Right forelimb (tissue), 1 donor: ENCODE data around the gene RNF2.
"Not testable (repeated sequence)": the region's sequence is repeated elsewhere in the genome, so short reads cannot be mapped to it uniquely, and the experiment has no call there.

Source experiments
- DNase-seq: peaks from one replicate; pipeline ENCODE4 v3.0.0-alpha.2; 2018

RNF2 gene

DNA sequence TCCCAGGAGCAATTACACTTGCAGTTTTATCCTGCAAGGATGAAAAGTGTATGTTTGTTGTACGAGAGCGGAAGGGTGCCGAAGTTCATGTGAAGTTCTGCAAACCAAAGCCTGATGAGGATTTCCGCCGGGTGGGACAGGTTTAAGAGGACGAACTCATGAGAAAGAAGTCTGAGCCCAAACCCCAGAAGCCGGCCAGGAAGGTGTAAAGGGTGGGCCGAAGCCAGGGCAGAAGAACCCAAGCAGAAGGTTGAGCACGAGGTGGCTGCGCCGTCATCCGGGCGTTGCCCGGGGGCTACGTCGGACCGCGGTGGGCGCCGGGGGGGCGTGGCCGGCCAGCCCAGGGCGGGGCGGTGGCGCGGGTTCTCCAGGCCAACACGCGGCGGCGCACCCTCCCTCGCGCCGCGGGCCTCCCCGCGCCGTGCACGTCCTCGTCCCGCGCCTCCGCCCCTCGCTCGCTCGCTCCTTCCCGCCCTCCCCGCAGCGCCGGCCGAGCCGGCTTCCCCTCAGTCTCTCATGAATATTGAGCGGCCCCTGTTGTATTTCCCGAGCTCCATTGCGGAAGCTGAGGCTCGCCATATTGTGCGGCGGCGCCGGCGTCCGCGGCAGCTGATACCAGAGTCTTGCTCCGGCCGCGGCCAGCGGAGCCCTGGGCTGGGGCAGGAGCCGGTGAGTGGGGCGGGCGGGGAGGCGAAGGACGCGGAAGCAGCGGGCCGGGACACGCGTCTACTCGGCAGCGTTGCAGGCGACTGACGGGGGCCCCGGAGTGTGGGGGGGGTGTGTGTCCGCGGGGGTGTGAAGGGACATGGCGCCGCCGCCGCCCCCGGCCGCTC, at the start of gene RNF2:
RNF2 (plus strand) TSS at position 578 of the 833 bp plus-strand sequence. CDS start 41,996 bp downstream, outside the sequence.
- peak; percentile 92 for DNase-seq

DNA sequence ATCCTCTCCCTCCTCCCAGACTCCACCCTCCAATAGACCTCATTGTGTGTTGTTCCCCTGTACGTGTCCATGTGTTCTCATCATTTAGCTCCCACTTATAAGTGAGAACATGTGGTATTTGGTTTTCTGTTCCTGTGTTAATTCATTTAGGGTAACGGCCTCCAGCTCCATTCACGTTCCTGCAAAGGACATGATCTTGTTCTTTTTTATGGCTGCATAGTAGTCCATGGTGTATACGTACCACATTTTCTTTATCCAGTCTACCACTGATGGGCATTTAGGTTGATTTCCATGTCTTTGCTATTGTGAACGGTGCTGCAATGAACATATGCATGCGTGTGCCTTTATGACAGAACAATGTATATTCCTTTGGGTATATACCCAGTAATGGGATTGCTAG, 45.4 kb upstream of the RNF2 start:
- DNase-seq: not testable (repeated sequence)

DNA sequence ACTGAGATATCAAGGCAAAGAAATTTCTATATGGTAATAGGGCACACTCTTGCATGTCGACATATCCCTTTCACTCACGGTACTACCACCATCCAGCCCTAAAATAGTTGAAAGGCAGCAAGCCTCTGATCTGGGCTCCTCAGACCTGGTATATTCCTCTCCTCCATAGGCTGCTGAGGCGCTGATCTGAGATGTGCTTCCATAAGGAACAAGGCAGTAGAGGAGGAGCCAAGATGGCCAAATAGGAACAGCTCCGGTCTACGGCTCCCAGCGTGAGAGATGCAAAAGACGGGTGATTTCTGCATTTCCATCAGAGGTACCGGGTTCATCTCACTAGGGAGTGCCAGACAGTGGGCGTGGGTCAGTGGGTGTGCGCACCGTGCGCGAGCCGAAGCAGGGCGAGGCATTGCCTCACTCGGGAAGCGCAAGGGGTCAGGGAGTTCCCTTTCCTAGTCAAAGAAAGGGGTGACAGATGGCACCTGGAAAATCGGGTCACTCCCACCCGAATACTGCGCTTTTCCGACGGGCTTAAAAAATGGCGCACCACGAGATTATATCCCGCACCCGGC, 44.0 kb upstream of the RNF2 start:
- not testable (repeated sequence) for DNase-seq

DNA sequence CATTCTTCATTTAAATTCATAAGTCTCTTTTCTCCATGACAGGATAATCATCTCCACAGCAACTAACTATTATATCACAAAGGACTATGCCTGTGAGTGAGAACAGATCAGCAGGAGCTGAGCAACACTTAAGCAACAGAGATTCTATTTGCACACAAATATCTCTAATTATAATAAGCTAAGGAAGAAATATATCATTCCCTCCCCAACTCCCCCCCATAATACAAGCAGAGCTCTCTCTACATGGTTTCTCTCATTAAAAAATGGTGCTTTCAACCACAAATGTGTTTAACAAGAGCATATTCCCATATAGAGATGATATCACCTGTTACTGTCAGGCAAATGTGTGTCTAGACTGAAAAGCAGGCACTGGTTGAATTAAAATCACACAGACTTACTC, 36.5 kb upstream of the RNF2 start:
- DNase-seq: no peak

DNA sequence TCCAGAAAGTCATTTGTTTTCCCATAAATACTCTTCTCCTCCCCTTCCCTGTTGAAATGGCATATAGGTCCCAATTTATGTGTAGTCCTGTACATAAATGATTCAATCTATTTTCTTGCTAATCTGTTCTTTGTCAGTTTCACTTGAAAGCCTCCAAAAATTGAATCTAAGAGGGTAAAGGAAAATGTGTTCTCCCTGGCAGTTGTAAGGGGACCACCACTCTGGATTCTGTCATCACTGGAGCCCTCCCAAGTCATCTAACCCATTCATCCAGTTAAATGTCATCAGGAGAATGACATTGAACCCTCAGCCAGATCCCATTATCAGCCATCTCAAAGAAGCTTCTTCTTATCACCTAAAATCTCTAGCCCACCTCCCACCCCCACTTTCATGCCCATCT, 35.0 kb upstream of the RNF2 start:
- DNase-seq: no peak

DNA sequence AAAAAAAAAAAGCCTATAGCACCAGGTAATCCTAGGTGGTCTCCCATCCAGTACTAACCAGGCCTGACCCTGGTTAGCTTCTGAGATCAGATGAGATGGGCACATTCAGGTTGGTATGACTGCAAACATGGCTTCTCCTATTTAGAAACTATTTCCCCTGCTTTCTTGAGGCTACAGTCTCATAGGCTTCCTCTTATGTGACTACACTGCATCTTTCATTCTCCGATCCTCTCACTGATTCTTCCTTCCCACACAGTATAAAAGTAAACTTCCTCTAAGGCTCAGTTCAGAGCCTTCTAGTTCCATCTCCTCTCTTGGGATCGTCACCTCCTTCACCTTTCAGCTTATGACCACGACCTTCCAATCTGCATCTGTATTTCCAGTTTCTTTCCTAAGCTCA, 30.4 kb upstream of the RNF2 start:
- DNase-seq: no peak

DNA sequence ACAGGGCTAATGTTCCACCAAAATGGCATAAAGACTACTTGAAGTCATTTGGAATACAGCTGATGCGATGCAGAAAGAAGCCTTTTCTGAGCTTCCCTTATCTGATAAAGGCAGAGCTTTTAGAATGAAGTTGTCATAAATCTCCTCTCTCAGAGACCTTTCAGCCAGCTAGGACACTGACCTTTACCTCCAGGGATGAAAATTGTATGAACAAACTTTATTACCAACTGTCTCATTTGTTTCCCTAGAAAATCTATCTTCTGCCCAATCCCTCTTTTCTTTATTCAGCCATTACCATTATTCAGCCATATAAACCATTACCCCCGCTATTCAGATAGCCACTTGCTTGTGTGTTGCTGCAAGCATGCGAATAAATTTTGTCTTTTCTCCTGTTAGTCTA, 29.7 kb upstream of the RNF2 start:
- no peak for DNase-seq

DNA sequence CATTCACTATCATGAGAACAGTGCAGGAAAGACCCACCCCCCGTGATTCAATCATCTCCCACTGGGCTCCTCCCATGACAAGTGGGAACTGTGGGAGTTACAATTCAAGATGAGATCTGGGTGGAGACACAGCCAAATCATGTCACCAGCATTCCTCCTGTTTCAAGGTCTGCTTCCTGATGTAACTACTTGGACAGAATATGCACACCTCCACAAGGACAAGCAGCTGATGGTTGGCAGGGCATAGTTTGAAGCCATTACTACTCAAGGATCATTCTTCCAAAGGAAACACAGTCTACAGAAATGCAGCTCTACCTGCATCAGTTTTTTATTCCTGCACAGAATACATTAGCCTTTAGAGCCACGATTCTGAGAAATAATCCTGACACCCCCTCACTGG, 28.5 kb upstream of the RNF2 start:
- no peak for DNase-seq

DNA sequence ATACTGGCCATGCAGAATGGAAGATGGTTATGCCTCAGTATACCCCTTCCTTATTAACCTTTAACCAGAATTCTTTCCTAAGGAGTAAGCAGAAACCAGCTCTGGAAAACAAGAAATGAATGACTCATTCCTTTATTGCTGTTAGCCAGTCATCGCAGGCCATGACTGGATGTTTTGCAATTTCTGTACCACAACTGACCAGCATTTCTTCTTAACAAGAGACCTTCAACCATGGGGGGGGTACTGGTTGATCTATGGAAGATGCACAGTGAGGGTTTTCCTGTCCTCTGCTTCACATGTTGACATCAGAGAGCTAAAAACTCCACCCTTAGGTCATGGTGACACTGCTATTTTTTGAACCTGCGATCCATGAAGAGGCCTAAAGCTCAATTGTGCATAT, 28.0 kb upstream of the RNF2 start:
- no peak for DNase-seq

DNA sequence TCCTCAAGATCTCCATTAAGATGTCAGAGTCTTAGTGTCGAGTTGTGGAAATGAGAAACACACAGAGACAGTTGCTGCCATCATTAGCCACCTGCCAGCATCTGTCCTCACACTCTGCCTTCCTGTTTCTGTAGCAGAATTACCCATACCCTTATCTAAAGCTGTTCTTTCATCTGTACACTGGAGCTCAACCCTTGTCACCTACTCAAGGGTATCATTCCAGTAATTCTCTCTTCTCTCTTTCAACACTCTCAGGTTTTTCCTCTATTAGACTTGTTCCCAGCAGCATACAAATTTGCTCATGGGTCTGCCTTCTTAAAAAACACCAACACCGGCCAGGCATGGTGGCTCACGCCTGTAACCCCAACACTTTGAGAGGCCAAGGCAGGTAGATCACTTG, 27.4 kb upstream of the RNF2 start:
- no peak for DNase-seq

DNA sequence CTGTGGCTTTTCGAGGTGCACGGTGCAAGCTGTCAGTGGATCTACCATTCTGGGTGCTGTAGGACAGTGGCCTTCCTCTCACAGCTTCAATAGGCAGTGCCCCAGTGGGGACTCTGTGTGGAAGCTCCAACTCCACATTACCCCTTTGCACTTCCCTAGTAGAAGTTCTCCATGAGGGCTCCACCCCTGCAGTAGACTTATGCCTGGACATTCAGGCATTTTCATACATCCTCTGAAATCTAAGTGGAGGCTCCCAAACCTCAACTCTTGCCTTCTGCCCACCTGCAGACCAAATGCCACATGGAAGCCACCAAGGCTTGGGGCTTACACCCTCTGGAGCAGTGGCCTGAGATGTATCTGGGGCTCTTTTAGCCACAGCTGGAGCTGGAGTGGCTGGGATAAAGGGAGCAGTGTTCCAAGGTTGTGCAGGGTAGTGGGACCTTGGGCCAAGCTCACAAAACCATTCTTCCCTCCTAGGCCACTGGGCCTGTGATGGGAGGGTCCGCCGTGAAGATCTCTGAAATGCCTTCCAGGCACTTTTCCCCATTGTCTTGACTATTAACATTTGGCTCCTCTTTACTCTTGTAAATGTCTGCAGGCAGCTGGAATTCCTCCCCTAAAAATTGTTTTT, 18.0 kb upstream of the RNF2 start:
- no peak for DNase-seq

DNA sequence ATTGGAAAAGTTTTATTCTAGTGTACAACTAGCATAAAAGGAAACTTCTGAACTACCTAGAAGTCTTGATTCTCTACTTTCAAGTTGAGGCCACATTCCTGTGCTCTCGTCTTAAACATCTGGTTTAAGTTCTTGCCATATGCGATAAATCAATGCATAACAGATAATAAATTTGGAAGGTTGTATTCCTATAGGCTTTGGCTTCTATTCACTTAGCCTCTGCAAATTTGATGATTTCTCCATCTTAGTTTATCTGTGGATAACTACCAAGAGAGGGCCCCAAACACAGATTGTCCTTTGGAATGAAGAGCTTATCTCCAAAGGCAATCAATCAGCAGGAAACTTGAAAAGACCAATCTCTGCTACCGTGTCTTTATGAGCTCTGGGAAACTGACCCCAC, 11.7 kb upstream of the RNF2 start:
- DNase-seq: no peak

DNA sequence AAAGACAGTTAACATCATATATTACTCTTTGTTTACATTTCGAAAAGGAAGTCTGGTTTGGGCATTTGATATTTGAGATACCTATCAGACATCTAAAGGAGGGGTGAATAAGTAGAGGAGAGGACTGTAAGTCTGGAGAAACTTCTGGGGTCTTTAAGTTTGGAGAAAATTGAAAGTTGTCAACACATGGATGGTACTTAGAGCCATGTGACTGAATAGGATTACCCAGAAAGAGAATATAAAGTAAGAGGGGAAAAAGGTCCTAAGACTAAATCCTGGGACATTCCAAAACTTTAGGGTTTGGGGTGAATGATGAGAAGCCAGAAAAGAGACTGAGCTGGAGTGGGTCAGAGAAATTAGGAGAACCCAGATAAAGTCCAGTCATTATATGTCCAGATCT, 10.1 kb upstream of the RNF2 start:
- DNase-seq: no peak

DNA sequence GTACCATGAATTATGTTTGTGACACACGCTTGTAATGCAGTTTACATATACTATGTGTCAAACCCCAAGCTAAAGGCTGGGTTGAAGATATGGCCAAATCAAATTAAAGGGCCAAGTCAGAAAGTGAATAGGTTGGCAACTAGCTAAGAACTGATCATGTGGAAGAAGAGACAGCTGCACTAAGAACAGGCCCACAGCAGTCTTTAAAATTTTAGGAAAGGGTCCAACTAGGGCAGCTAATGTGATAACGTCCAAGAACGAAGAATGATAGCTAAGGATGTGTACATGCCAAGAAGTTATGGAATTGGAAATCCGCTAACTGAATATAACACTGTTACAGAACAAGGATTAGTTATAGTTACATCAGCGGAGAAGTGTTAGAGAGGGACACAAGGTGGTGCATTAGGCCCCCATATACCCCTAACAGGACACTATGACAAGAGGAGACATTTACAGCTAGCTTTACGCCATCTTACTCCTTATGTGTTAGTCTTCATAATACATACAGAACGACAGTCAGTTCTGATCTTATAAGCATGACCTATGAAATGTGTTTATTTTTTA, 6.5 kb upstream of the RNF2 start:
- no peak for DNase-seq

DNA sequence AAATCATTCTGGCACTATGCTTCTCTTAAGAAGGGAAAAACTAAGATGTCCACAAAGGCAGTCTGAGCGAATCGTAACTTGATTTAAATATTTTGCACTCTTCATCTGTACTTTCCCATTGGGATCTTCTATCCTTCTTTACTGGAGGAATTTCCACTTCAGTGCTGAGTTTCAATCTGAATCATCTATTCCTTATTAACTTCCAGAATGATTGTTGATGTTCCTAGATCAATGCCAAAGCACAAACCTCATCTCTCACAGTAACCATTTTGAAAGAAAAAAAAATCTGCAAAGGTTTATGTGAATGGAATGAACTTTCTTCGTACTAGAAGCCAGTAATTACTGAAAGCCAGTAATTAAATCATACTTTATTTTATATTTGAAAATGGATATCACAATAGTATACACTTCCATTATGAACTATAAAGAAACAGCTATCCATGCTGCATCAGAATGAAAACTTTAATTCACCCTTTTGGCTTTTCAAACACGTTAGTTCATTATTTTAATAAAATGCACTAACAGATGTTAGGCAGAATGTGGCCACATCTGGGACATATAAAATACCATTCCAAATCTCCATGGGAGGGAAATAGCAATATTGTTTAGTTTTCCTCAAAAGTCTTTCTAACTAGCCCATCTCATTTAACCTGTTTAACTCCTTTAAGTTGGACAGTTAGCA, 5.5 kb upstream of the RNF2 start:
- DNase-seq: no peak

DNA sequence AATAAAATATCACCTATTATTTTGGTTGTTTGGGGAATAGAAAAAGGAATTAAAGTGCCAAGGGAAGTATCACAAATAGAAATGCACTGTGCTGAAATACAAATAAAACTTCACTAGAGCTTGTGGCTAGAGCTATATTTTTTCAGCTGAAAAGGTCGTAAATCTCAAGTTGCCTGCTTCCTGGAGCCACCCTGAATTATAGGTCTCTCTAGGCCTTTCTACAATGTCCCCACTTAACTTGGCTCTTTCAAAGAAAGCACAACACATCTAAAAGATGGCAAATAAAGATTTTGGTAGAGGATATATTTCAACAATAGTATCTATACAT, 5.0 kb upstream of the RNF2 start:
- DNase-seq: no peak

DNA sequence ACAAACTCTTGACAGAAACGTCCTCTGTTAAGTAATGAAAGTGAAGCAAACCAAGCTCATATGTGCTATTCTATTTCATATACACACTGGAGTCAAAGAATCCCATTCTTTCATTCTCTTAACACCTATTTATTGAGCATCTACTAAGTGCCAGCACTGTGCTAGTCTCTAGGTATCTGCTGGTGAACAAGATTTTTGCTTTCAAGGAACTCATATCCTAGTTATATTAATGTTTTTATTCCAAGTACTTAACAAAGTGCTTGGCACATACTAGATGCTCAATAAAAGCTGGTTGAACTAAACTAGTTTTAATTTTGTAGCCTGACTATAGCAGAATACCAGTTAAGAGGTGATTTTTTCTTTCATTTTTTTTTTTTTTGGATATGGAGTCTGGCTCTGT, 3.6 kb upstream of the RNF2 start:
- no peak for DNase-seq

DNA sequence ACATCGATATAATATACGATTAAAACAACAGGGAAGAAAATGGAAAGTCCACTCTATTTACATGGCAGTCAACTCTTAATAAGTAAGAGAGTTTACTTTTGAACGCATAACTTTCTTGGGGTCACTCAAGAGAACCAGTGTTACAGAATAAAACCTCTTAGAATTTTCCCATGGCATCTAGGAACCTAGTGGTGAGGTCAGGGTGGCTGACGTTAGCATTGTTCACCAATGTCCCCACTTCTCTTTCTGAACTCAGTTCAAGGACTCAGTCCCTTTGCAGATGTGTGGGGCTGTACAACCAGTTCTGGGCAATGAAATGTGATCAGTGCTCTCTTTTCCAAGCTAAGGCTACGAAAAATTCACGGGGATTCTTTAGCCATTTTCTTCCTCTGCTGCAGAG, 2.6 kb upstream of the RNF2 start:
- no peak for DNase-seq

DNA sequence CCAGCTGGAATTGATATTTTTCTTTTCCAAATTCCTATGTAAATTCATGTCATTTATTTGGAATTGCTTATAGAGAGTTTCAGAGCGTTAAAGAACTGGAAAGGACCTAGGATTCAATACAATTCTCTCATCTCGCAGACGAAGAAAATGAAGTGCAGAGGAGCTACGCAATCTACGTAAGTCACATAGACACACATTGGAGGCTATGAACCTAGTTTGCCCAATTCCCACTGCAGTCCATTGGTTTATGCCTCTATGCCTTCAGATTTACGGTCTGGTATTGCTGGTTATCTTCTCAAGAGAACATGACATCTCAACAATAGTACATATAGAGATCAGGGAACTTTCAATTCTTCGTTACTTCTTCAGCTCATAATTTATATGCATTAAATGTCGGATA, 971 bp upstream of the RNF2 start:
- no peak for DNase-seq

DNA sequence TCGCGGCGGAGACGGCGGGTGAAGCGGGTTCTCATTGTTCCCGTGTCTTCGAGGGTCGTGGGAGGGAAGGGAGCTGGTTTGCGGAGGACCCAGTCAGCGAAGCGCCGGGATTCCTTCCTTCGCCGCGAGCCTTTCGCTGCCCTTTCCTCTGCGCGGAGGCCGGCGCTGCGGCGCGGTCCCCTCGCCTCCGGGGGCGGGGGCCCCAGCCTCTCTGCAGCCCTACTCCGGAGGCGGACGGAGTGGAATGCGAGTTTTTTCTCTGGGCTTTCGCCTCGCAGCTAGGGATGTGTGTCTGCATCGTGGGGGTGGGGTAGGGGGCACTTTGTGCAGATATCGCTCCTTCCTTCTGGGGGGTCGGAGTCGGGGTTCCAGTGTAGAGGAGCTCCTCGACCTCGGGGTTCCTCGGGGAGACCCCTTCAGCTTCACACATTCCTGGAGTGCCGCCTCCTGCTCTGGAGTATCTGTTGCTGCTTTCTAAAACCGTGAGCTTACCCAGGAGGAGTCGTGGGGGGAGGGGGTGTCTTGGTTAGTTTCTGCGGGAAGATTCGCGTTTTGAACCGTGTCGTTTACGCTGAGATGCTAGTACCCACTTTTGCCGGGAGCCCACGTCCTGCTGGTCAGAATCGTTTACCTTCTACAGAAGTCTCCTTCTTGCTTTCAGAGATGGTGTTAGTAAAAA, 595 bp downstream of the RNF2 start:
- DNase-seq: peak; percentile 59

DNA sequence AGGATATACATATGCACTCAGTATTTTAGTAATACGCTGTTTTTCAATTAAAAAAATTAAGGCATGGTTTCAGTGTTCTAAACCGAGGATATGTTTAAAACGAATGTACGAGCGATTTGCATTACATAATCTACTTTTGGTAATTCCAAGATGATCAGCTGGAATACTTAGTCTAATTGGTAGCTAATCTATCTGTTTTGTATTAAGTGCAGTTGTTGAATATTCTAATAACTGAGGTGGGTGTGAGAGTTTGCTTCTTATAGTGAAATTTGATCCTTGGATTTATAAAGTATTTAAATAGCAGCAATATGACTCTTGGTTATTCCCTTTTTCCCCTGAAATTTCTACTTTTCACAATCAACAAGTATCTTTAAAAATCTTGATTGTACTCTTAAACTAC, 1.3 kb downstream of the RNF2 start:
- no peak for DNase-seq

DNA sequence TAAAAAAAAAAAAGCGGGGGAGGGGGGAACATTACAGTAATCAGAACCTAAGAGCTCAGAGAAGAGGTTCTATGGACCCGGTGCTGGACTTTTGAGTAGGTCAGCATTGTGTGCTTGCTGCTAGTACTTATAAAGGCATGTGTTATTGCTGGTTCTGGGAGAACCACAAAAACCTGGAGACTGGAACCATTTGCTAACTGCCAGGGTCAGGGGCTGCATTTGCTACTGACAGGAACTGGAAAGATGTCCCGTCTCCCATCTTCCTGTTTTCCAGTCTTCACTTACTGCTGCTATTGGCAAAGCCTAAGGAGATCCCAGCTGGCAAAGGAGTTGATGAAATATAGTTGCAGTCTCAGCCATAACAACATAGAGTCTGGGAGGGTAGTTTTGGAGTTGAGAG, 4.3 kb downstream of the RNF2 start:
- no peak for DNase-seq
